Trophoblast cell (in vitro differentiated cells and primary cell): ENCODE measurements around the gene SLC18A3.

ENCODE experiments used
- DNase-seq, 2 donors: peaks; one replicate each; pipeline ENCODE4 v3.0.0-alpha.2; 2016
- H2AFZ ChIP-seq: 2 replicates; pipeline ENCODE4 v1.6.1; 2013; ENCODE audit warnings: low read length, moderate library complexity, mild to moderate bottlenecking; ENCODE audit not compliant: insufficient read depth, poor library complexity
- H2AK5ac ChIP-seq: 2 replicates; pipeline ENCODE4 v1.6.1; 2013; ENCODE audit warnings: mild to moderate bottlenecking, low read length
- H2BK120ac ChIP-seq: 2 replicates; pipeline ENCODE4 v1.6.1; 2013; ENCODE audit warnings: low read length, mild to moderate bottlenecking, moderate library complexity; ENCODE audit not compliant: insufficient read depth, poor library complexity
- H2BK12ac ChIP-seq: 2 replicates; pipeline ENCODE4 v1.6.1; 2013; ENCODE audit warnings: mild to moderate bottlenecking, low read length, moderate library complexity
- H2BK5ac ChIP-seq: 2 replicates; pipeline ENCODE4 v1.6.1; 2013; ENCODE audit warnings: low read length, low read depth, moderate library complexity, mild to moderate bottlenecking; ENCODE audit not compliant: poor library complexity
- H3K14ac ChIP-seq: 2 replicates; pipeline ENCODE4 v1.6.1; 2013; ENCODE audit warnings: mild to moderate bottlenecking, low read length
- H3K18ac ChIP-seq: 2 replicates; pipeline ENCODE4 v1.6.1; 2013; ENCODE audit warnings: mild to moderate bottlenecking, low read length
- H3K23ac ChIP-seq: 2 replicates; pipeline ENCODE4 v1.6.1; 2013; ENCODE audit warnings: low read length
- H3K27ac ChIP-seq: 2 replicates; pipeline ENCODE4 v1.5.1; 2013; ENCODE audit warnings: low read depth, mild to moderate bottlenecking, inconsistent platforms, low read length, moderate library complexity
- H3K27me3 ChIP-seq: 2 replicates; pipeline ENCODE4 v1.6.1; 2013; ENCODE audit warnings: inconsistent platforms, mild to moderate bottlenecking, low read length, moderate library complexity; ENCODE audit not compliant: insufficient read depth
- H3K36me3 ChIP-seq, 2 experiments: 1 replicate in 1 of 2; 2 replicates in 1 of 2; pipeline ENCODE4 v1.6.1; 2013; ENCODE audit warnings: low read length in 2 of 2, mild to moderate bottlenecking in 2 of 2, moderate library complexity in 1 of 2; ENCODE audit not compliant: insufficient read depth in 2 of 2, control insufficient read depth in 1 of 2
- H3K4ac ChIP-seq: 2 replicates; pipeline ENCODE4 v1.6.1; 2013; ENCODE audit warnings: low read depth, mild to moderate bottlenecking, low read length, moderate library complexity
- H3K4me1 ChIP-seq, 2 experiments: 1 replicate in 1 of 2; 2 replicates in 1 of 2; pipeline ENCODE4 v1.6.1; 2013; ENCODE audit warnings: low read length in 2 of 2, mild to moderate bottlenecking in 2 of 2, moderate library complexity in 1 of 2; ENCODE audit not compliant: insufficient read depth in 2 of 2, control insufficient read depth in 1 of 2
- H3K4me2 ChIP-seq: 2 replicates; pipeline ENCODE4 v1.6.1; 2013; ENCODE audit warnings: inconsistent platforms, mild to moderate bottlenecking, low read length, moderate library complexity
- H3K4me3 ChIP-seq: 2 replicates; pipeline ENCODE4 v1.5.1; 2013; ENCODE audit warnings: mild to moderate bottlenecking, low read depth, low read length, inconsistent platforms
- H3K79me1 ChIP-seq: one replicate; pipeline ENCODE4 v1.6.1; 2013; ENCODE audit warnings: low read length
- H3K79me2 ChIP-seq: 2 replicates; pipeline ENCODE4 v1.6.1; 2013; ENCODE audit warnings: low read length, mild to moderate bottlenecking; ENCODE audit not compliant: control insufficient read depth, insufficient read depth, poor library complexity
- H3K9ac ChIP-seq: 2 replicates; pipeline ENCODE4 v1.6.1; 2013; ENCODE audit warnings: mild to moderate bottlenecking, low read length
- H3K9me3 ChIP-seq: 2 replicates; pipeline ENCODE4 v1.6.1; 2013; ENCODE audit warnings: low read depth, mild to moderate bottlenecking, control low read depth, inconsistent platforms, low read length; ENCODE audit not compliant: insufficient read depth
- H4K12ac ChIP-seq: 2 replicates; pipeline ENCODE4 v1.6.1; 2013; ENCODE audit warnings: low read depth, mild to moderate bottlenecking, low read length, moderate library complexity
- H4K8ac ChIP-seq: 2 replicates; pipeline ENCODE4 v1.6.1; 2013; ENCODE audit warnings: low read depth, mild to moderate bottlenecking, low read length, moderate library complexity
- H4K91ac ChIP-seq: one replicate; pipeline ENCODE4 v1.6.1; 2013; ENCODE audit warnings: low read depth, mild to moderate bottlenecking, low read length, moderate library complexity
- WGBS: extraction: QIAGEN DNeasy Blood & Tissue Kit; methylation state at CpG from one replicate; pipeline ENCODE4 v1.1.7; 2013; ENCODE audit warnings: missing lambda C conversion rate; ENCODE audit not compliant: insufficient read length, insufficient coverage; ENCODE audit errors: extremely low coverage; 5-methylcytosine and 5-hydroxymethylcytosine counted together

Gene SLC18A3

GRCh38 chr10:49579621-49580020 lies 30.5 kb upstream of the SLC18A3 start:
- DNase-seq = no peak
- peaks cover 1% of the 10 kb centered on the region for H3K9me3 ChIP-seq
- H3K23ac ChIP-seq = no peak overlapping the region
- no peak overlapping the region for H3K4me3 ChIP-seq
- H3K4me2 ChIP-seq = no peak overlapping the region
- no peaks in the 10 kb centered on the region for H3K4me1 ChIP-seq
- no peak overlapping the region for H4K91ac ChIP-seq
- no peak overlapping the region for H2AFZ ChIP-seq
- H3K14ac ChIP-seq = no peak overlapping the region
- H3K27me3 ChIP-seq = no peaks in the 10 kb centered on the region
- no peak overlapping the region for H2BK120ac ChIP-seq
- no peak overlapping the region for H2BK12ac ChIP-seq
- H3K79me1 ChIP-seq = no peaks in the 10 kb centered on the region
- no peak overlapping the region for H3K18ac ChIP-seq
- no peak overlapping the region for H2BK5ac ChIP-seq
- no peaks in the 10 kb centered on the region for H3K36me3 ChIP-seq
- H4K8ac ChIP-seq = no peak overlapping the region
- whole genome bisulfite sequencing = no CpG with 5 or more reads among the region's 2 CpGs
- no peak overlapping the region for H4K12ac ChIP-seq
- H3K27ac ChIP-seq = no peak overlapping the region
- no peak overlapping the region for H2AK5ac ChIP-seq
- H3K79me2 ChIP-seq = no peaks in the 10 kb centered on the region
- H3K9ac ChIP-seq = no peak overlapping the region
- no peak overlapping the region for H3K4ac ChIP-seq

GRCh38 chr10:49585387-49585786 lies 24.7 kb upstream of the SLC18A3 start:
- Histone ChIP-seq H4K8ac (no peak overlapping the region), H2AK5ac (no peak overlapping the region), H3K18ac (no peak overlapping the region), H3K79me1 (no peaks in the 10 kb centered on the region), H3K4ac (no peak overlapping the region), H3K23ac (no peak overlapping the region), H3K9me3 (peaks cover 2% of the 10 kb centered on the region), H3K4me2 (no peak overlapping the region), H3K27ac (no peak overlapping the region), H2BK120ac (no peak overlapping the region), H3K4me1 (no peaks in the 10 kb centered on the region), H2AFZ (no peak overlapping the region), H3K79me2 (no peaks in the 10 kb centered on the region), H3K14ac (no peak overlapping the region), H3K27me3 (no peaks in the 10 kb centered on the region), H4K12ac (no peak overlapping the region), H3K36me3 (no peaks in the 10 kb centered on the region), H3K9ac (no peak overlapping the region), H2BK5ac (no peak overlapping the region), H4K91ac (no peak overlapping the region), H3K4me3 (no peak overlapping the region), H2BK12ac (no peak overlapping the region)
- no peak for DNase-seq

- no peak overlapping the region for H3K4me3 ChIP-seq
- H3K9me3 ChIP-seq = peaks cover 2% of the 10 kb centered on the region
- no CpG with 5 or more reads among the region's 4 CpGs for WGBS
- H3K79me1 ChIP-seq = no peaks in the 10 kb centered on the region
- H3K27me3 ChIP-seq = no peaks in the 10 kb centered on the region
- no peak overlapping the region for H2BK120ac ChIP-seq
- no peaks in the 10 kb centered on the region for H3K36me3 ChIP-seq
- H3K4me1 ChIP-seq = peaks cover 2 to 3% of the 10 kb centered on the region in 2 experiments
- DNase-seq = no peak
- H2BK12ac ChIP-seq = no peak overlapping the region
- H4K91ac ChIP-seq = no peak overlapping the region
- no peak overlapping the region for H4K12ac ChIP-seq
- H3K9ac ChIP-seq = no peak overlapping the region
- H3K79me2 ChIP-seq = no peaks in the 10 kb centered on the region
- no peak overlapping the region for H2BK5ac ChIP-seq
- no peak overlapping the region for H3K4me2 ChIP-seq
- no peak overlapping the region for H4K8ac ChIP-seq
- H3K23ac ChIP-seq = no peak overlapping the region
- no peak overlapping the region for H2AFZ ChIP-seq
- no peak overlapping the region for H3K18ac ChIP-seq
- no peak overlapping the region for H3K27ac ChIP-seq
- no peak overlapping the region for H3K14ac ChIP-seq
- H2AK5ac ChIP-seq = no peak overlapping the region
- no peak overlapping the region for H3K4ac ChIP-seq
Measured at GRCh38 chr10:49587981-49588380, 22.1 kb upstream of the SLC18A3 start.

GRCh38 chr10:49592726-49593563 lies 17.2 kb upstream of the SLC18A3 start:
- peak; percentile 57 to 88 for DNase-seq
- H3K4me1 ChIP-seq = peaks cover 11% of the 10 kb centered on the region in 2 experiments
- no peaks in the 10 kb centered on the region for H3K27me3 ChIP-seq
- H3K4me3 ChIP-seq = no peak overlapping the region
- H2BK5ac ChIP-seq = no peak overlapping the region
- WGBS = no CpG with 5 or more reads among the region's 9 CpGs
- no peak overlapping the region for H3K18ac ChIP-seq
- peaks cover 5% of the 10 kb centered on the region for H3K79me1 ChIP-seq
- H3K27ac ChIP-seq = no peak overlapping the region
- no peak overlapping the region for H2AFZ ChIP-seq
- H4K8ac ChIP-seq = no peak overlapping the region
- peaks cover 2% of the 10 kb centered on the region for H3K9me3 ChIP-seq
- H3K4me2 ChIP-seq = no peak overlapping the region
- H3K9ac ChIP-seq = no peak overlapping the region
- H4K12ac ChIP-seq = no peak overlapping the region
- H2BK12ac ChIP-seq = no peak overlapping the region
- no peak overlapping the region for H3K23ac ChIP-seq
- H3K36me3 ChIP-seq = no peaks in the 10 kb centered on the region
- no peak overlapping the region for H4K91ac ChIP-seq
- H2BK120ac ChIP-seq = no peak overlapping the region
- H3K14ac ChIP-seq = no peak overlapping the region
- no peaks in the 10 kb centered on the region for H3K79me2 ChIP-seq
- H3K4ac ChIP-seq = no peak overlapping the region
- H2AK5ac ChIP-seq = no peak overlapping the region
